Gastroesophageal sphincter (tissue), 3 donors: ENCODE data around the gene CACNA2D3.

Experiments used
- EP300 ChIP-seq: sonication (generic); formaldehyde crosslinking; IDR thresholded peaks from one replicate; pipeline ENCODE4 v1.6.1; 2017; ENCODE audit warnings: antibody characterized with exemption, mild to moderate bottlenecking
- POLR2A ChIP-seq, 2 donors: fragments of 450-650 bp; IDR thresholded peaks; one replicate each; pipeline ENCODE4 v1.6.1; 2017; ENCODE audit warnings: antibody characterized with exemption in 2 of 2, mild to moderate bottlenecking in 2 of 2, moderate library complexity in 1 of 2
- TF ChIP-seq, protein P1 (sequence below), 4 experiments: fragments of 200-600 bp in 2 of 4; fragments of 450-650 bp in 2 of 4; sonication (generic) in 1 of 4; IDR thresholded peaks; one replicate each; pipeline ENCODE4 v1.5.1; 2017 to 2019; ENCODE audit warnings: antibody characterized with exemption in 4 of 4, mild to moderate bottlenecking in 2 of 4, moderate library complexity in 2 of 4

DNA sequence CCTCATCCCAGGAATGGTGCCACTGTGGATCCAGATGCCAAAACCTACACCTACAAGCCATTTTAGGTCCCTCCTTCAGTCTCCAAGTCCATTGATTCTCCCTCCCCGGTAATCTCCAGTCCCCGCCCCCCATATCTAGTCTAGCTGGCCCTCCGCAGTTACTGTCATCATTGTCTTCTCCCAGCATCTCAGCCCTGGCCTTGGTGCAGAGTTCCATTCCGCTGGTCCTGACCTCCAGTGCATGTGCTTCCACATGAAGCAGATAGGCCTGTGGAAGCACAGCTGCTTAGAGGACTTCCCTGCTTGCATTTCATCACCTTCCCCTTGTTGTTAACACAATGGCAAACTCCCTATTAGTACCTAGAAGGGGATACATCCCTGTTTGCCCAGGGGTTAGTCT, 473.7 kb downstream of the CACNA2D3 start:
- TF ChIP-seq, protein P1, sequence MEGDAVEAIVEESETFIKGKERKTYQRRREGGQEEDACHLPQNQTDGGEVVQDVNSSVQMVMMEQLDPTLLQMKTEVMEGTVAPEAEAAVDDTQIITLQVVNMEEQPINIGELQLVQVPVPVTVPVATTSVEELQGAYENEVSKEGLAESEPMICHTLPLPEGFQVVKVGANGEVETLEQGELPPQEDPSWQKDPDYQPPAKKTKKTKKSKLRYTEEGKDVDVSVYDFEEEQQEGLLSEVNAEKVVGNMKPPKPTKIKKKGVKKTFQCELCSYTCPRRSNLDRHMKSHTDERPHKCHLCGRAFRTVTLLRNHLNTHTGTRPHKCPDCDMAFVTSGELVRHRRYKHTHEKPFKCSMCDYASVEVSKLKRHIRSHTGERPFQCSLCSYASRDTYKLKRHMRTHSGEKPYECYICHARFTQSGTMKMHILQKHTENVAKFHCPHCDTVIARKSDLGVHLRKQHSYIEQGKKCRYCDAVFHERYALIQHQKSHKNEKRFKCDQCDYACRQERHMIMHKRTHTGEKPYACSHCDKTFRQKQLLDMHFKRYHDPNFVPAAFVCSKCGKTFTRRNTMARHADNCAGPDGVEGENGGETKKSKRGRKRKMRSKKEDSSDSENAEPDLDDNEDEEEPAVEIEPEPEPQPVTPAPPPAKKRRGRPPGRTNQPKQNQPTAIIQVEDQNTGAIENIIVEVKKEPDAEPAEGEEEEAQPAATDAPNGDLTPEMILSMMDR (IDR thresholded peaks at IDR 0.05): no peak
- TF ChIP-seq EP300: no peak
- TF ChIP-seq POLR2A (IDR thresholded peaks at IDR 0.05): no peak
